SK-N-MC (cell line): ENCODE data around the gene RP2.

ENCODE experiments used
- EZH2 ChIP-seq: fragments of 200-600 bp; sonication (generic); IDR thresholded peaks from one replicate; pipeline ENCODE4 v1.6.1; 2017; ENCODE audit warnings: antibody characterized with exemption
- POLR2AphosphoS5 ChIP-seq: IDR thresholded peaks from 2 replicates; pipeline ENCODE4 v1.6.1; 2012; ENCODE audit warnings: mild to moderate bottlenecking, low read depth, low read length, borderline replicate concordance

DNA sequence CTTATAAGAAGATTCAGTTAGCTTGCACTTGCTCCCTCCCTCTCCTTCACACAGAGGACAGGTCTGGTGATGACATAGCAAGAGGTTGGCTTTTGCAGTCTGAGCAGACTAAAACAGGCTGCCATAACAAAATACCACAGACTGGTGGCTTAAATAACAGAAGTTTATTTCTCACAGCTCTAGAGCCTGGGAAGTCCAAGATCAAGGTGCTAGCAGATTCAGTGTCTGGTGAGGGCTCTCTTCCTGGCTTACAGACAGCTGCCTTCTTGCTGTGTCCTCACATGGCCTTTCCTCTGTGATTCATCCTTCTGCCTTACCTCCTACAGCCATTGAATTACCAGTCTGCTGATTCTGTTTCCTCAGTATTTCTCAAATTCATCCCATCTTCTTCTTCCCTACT, 13.1 kb downstream of the RP2 start:
- TF ChIP-seq POLR2AphosphoS5: no peak
- TF ChIP-seq EZH2: no peak
